ENCODE measurements around the gene RBM20. TPM values are rescaled to one million over a fixed set of nuclear protein-coding genes. Genes with fewer than 3 reads are reported as not detected.

RBM20 gene
- total and polyA plus RNA-seq, 2 experiments from 2014 or later = 0.05 to 0.17 TPM

- no peak overlapping the region for H3K4me3 ChIP-seq
- H3K9me2 ChIP-seq (ENCODE audit: insufficient read depth) = no peaks in the 10 kb centered on the region
- no peaks in the 10 kb centered on the region for H4K20me1 ChIP-seq (replicated peaks; ENCODE audit: insufficient read depth)
- Mint-ChIP-seq H3K4me1 (peaks cover 4% of the 10 kb centered on the region; the same call in 2 of the 3 replicates), H3K27ac (no peak overlapping the region), H3K9me3 (peaks cover 19% of the 10 kb centered on the region; the same call in 2 of the 3 replicates), H3K36me3 (ENCODE audit: low read depth) (peaks cover 5% of the 10 kb centered on the region; the same call in 1 of the 3 replicates), H3K4me3 (no peak overlapping the region), H3K27me3 (ENCODE audit: insufficient read depth, low read depth, poor library complexity) (peaks cover 3% of the 10 kb centered on the region)
- H3K27ac ChIP-seq (ENCODE audit: low read depth) = no peak overlapping the region
- no peak for TF ChIP-seq STAT1 (IDR thresholded peaks at IDR 0.05; ENCODE audit: unreplicated experiment)
- no peak for TF ChIP-seq EZH2 (IDR thresholded peaks at IDR 0.05; ENCODE audit: low read depth, unreplicated experiment)
- TF ChIP-seq JUNB (IDR thresholded peaks at IDR 0.05; ENCODE audit: unreplicated experiment) = no peak
- no peak for TF ChIP-seq CREB1 (CRISPR knock-in tag; IDR thresholded peaks at IDR 0.05; ENCODE audit: low read depth)
- no peak for TF ChIP-seq ZNF462 (CRISPR knock-in tag; IDR thresholded peaks at IDR 0.05)
- no peak for TF ChIP-seq ZNF114 (CRISPR knock-in tag; IDR thresholded peaks at IDR 0.05)
- H3F3A ChIP-seq (replicated peaks; ENCODE audit: low read depth) = no peaks in the 10 kb centered on the region
- ATAC-seq = no peak
- H3K79me2 ChIP-seq (replicated peaks; ENCODE audit: insufficient read depth) = no peaks in the 10 kb centered on the region
- no peaks in the 10 kb centered on the region for H3K4me1 ChIP-seq (ENCODE audit: insufficient read depth)
- no peak for DNase-seq (ENCODE audit: low spot score)
- no peaks in the 10 kb centered on the region for H3K27me3 ChIP-seq (ENCODE audit: insufficient read depth)
- no peak overlapping the region for H2AFZ ChIP-seq
- H3K36me3 ChIP-seq (ENCODE audit: insufficient read depth) = no peaks in the 10 kb centered on the region
- H3K4me2 ChIP-seq = no peak overlapping the region
These were observed 47.0 kb downstream of the RBM20 start for GRCh38 chr10:110691139-110691538.

- Histone ChIP-seq H3K4me3 (no peak overlapping the region), H3K9me2 (ENCODE audit: insufficient read depth) (no peaks in the 10 kb centered on the region), H3K36me3 (ENCODE audit: insufficient read depth) (no peaks in the 10 kb centered on the region), H3K27ac (ENCODE audit: low read depth) (no peak overlapping the region), H3K4me2 (no peak overlapping the region), H4K20me1 (replicated peaks; ENCODE audit: insufficient read depth) (no peaks in the 10 kb centered on the region), H2AFZ (no peak overlapping the region), H3K79me2 (replicated peaks; ENCODE audit: insufficient read depth) (no peaks in the 10 kb centered on the region), H3K4me1 (ENCODE audit: insufficient read depth) (no peaks in the 10 kb centered on the region), H3K27me3 (ENCODE audit: insufficient read depth) (no peaks in the 10 kb centered on the region), H3F3A (replicated peaks; ENCODE audit: low read depth) (no peaks in the 10 kb centered on the region)
- no peak for DNase-seq (ENCODE audit: low spot score)
- no peak for ATAC-seq
- Mint-ChIP-seq H3K4me1 (peaks cover 4% of the 10 kb centered on the region), H3K27ac (no peak overlapping the region), H3K36me3 (ENCODE audit: low read depth) (peaks cover 5% of the 10 kb centered on the region; the same call in 1 of the 3 replicates), H3K9me3 (peaks cover 19% of the 10 kb centered on the region; the same call in 2 of the 3 replicates), H3K4me3 (no peak overlapping the region), H3K27me3 (ENCODE audit: insufficient read depth, low read depth, poor library complexity) (peaks cover 7% of the 10 kb centered on the region)
- TF ChIP-seq REST (IDR thresholded peaks at IDR 0.05; ENCODE audit: unreplicated experiment) (no peak), NANOG (IDR thresholded peaks at IDR 0.05; ENCODE audit: borderline replicate concordance) (no peak), EZH2 (IDR thresholded peaks at IDR 0.05; ENCODE audit: low read depth, unreplicated experiment) (no peak)
These were observed 50.1 kb downstream of the RBM20 start for GRCh38 chr10:110694263-110694662.

All from GM23338 (cell line).